GM19238 (cell line): Measurements from ENCODE around the gene UBE2N.

ENCODE experiments used
- DNase-seq: peaks from one replicate; pipeline ENCODE4 v3.0.0; 2011; ENCODE audit warnings: low spot score; ENCODE audit not compliant: insufficient read length

UBE2N gene

DNA sequence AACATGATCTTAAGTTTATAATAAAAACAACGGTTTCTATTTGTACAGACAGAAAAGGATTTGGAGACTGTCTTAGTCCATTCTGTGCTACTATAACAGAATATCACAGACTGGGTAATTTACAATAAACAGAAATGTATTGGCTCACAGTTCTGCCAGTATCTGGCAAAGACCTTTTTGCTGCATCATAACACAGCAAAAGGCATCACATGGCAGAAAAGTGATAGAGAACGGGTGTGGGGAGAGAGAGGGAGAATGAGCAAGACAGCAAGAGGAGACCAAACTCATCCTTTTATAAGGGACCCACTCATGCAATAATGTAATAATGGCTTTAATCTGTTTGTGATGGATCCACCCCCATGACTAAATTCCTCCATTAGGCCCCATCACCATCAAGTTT is 81.1 kb downstream of the UBE2N start:
- no peak for DNase-seq

DNA sequence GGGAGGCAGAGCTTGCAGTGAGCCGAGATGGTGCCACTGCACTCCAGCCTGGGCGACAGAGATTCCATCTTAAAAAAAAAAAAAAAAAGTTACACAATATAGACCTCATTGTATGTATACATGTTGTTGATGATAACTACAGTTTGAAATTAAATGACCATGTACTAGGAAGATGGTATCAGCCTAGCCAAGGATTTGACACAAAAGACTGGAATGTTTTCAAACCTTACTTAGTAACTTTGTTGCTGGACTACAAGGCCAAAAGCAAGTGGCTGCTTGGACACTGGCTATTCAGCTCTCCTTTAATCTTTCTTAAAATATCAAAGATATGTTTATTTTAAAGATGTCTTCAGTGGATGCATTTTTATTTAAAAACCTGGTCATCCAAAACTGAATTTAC is 82.9 kb downstream of the UBE2N start:
- DNase-seq: no peak

DNA sequence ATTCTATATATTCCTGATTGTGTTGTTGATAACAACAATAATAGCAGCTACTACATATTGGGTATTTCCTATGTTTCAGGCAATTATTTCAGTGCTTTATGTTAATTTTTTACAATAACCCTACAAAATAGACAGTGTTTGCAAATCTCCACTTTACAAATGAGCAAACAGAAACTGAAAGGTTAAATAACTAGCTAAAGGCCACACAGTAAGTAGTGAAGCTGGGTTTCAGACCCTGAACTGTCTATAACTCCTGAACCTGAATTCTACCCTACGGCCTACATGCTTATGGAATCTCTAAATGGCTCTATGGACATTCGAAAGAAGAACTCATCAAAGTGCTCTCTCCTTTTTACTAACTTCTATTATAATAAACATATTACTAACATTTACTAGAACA is 83.7 kb downstream of the UBE2N start:
- no peak for DNase-seq

DNA sequence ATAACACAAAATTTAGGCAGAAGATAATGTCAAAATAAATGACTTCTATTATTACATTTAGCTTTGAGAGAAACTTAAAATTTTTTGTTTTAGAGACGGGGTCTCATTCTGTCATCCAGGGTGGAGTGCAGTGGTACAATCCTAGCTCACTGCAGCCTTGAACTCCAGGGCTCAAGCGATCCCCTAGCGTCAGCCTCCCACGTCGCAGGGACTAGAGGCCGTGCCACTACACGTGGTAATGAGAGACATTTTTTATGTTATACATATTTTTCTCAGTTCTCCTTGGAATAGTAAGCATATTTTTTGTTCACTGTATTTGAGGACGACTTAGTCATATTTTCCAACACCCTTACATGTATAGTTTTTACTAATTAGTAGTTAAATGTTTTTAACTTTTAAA is 85.5 kb downstream of the UBE2N start:
- DNase-seq: no peak
